Mesendoderm (in vitro differentiated cells): ENCODE measurements around the gene PRSS50.
"Not testable (repeated sequence)": the region's sequence is repeated elsewhere in the genome, so short reads cannot be mapped to it uniquely, and the experiment has no call there.

Experiments
- DNase-seq: peaks from one replicate; pipeline ENCODE4 v3.0.0; 2013
- H2AK5ac ChIP-seq: 2 replicates; pipeline ENCODE4 v1.6.1; 2013; ENCODE audit warnings: low read length, inconsistent platforms
- H2BK120ac ChIP-seq: 2 replicates; pipeline ENCODE4 v1.6.1; 2013; ENCODE audit warnings: low read depth, mild to moderate bottlenecking, low read length, moderate library complexity, mixed read lengths
- H2BK15ac ChIP-seq: replicated peaks from 2 replicates; pipeline ENCODE4 v1.6.1; 2013; ENCODE audit warnings: low read depth, mild to moderate bottlenecking, moderate library complexity
- H2BK5ac ChIP-seq: 2 replicates; pipeline ENCODE4 v1.6.1; 2013; ENCODE audit warnings: low read length, inconsistent platforms
- H3K18ac ChIP-seq: 2 replicates; pipeline ENCODE4 v1.6.1; 2013; ENCODE audit warnings: mild to moderate bottlenecking, low read length, mixed read lengths
- H3K23ac ChIP-seq: one replicate; pipeline ENCODE4 v1.6.1; 2013; ENCODE audit warnings: low read length
- H3K27ac ChIP-seq: 2 replicates; pipeline ENCODE4 v1.5.1; 2013; ENCODE audit warnings: low read depth, mild to moderate bottlenecking, inconsistent platforms, low read length, moderate library complexity
- H3K27me3 ChIP-seq: 2 replicates; pipeline ENCODE4 v1.6.1; 2013; ENCODE audit warnings: low read length, control low read depth, mild to moderate bottlenecking, inconsistent platforms; ENCODE audit not compliant: insufficient read depth, poor library complexity
- H3K36me3 ChIP-seq: 2 replicates; pipeline ENCODE4 v1.6.1; 2013; ENCODE audit warnings: low read length, inconsistent platforms; ENCODE audit not compliant: control insufficient read depth, insufficient read depth
- H3K4ac ChIP-seq: one replicate; pipeline ENCODE4 v1.6.1; 2013; ENCODE audit warnings: low read depth, mild to moderate bottlenecking, low read length, moderate library complexity
- H3K4me1 ChIP-seq: 2 replicates; pipeline ENCODE4 v1.6.1; 2013; ENCODE audit warnings: low read depth, low read length, inconsistent platforms; ENCODE audit not compliant: control insufficient read depth
- H3K4me2 ChIP-seq: 2 replicates; pipeline ENCODE4 v1.6.1; 2013; ENCODE audit warnings: low read length
- H3K4me3 ChIP-seq: 2 replicates; pipeline ENCODE4 v1.5.1; 2013; ENCODE audit warnings: mild to moderate bottlenecking, low read length
- H3K56ac ChIP-seq: one replicate; pipeline ENCODE4 v1.6.1; 2013; ENCODE audit warnings: low read length
- H3K79me1 ChIP-seq: 2 replicates; pipeline ENCODE4 v1.6.1; 2013; ENCODE audit warnings: low read length, inconsistent platforms
- H3K79me2 ChIP-seq: 2 replicates; pipeline ENCODE4 v1.6.1; 2013; ENCODE audit warnings: mild to moderate bottlenecking, low read length; ENCODE audit not compliant: control insufficient read depth, insufficient read depth
- H3K9ac ChIP-seq: 2 replicates; pipeline ENCODE4 v1.6.1; 2013; ENCODE audit warnings: low read length, inconsistent platforms
- H4K5ac ChIP-seq: one replicate; pipeline ENCODE4 v1.6.1; 2013; ENCODE audit warnings: low read length
- H4K8ac ChIP-seq: one replicate; pipeline ENCODE4 v1.6.1; 2013; ENCODE audit warnings: low read depth, mild to moderate bottlenecking, control low read depth, low read length, moderate library complexity
- WGBS: extraction: QIAGEN DNeasy Blood & Tissue Kit; methylation state at CpG from one replicate; pipeline ENCODE4 v1.1.7; 2013; ENCODE audit warnings: low lambda C conversion rate, missing lambda C conversion rate; ENCODE audit not compliant: insufficient coverage; ENCODE audit errors: extremely low coverage; 5-methylcytosine and 5-hydroxymethylcytosine counted together

PRSS50 gene

GRCh38 chr3:46705751-46706552 is 11.7 kb downstream of the PRSS50 start:
- Histone ChIP-seq H2BK5ac (no peak overlapping the region), H3K27ac (no peak overlapping the region), H3K4me1 (peaks cover 4% of the 10 kb centered on the region), H3K4me2 (no peak overlapping the region), H2BK15ac (no peak overlapping the region), H3K23ac (no peak overlapping the region), H4K8ac (no peak overlapping the region), H3K9ac (no peak overlapping the region), H3K79me2 (no peaks in the 10 kb centered on the region), H2BK120ac (no peak overlapping the region), H3K56ac (peak overlapping the region; percentile 18), H3K36me3 (no peaks in the 10 kb centered on the region), H3K18ac (no peak overlapping the region), H2AK5ac (no peak overlapping the region), H3K4ac (no peak overlapping the region), H4K5ac (no peak overlapping the region), H3K4me3 (no peak overlapping the region), H3K79me1 (no peaks in the 10 kb centered on the region), H3K27me3 (no peaks in the 10 kb centered on the region)
- no CpG with 5 or more reads among the region's 19 CpGs for WGBS
- DNase-seq: peak; percentile 87

GRCh38 chr3:46705022-46705530 is 12.6 kb downstream of the PRSS50 start:
- H4K5ac ChIP-seq: no peak overlapping the region
- no peaks in the 10 kb centered on the region for H3K36me3 ChIP-seq
- no peaks in the 10 kb centered on the region for H3K27me3 ChIP-seq
- no peak overlapping the region for H2BK120ac ChIP-seq
- no CpG with 5 or more reads among the region's 4 CpGs for WGBS
- H3K23ac ChIP-seq: no peak overlapping the region
- H4K8ac ChIP-seq: no peak overlapping the region
- H3K79me2 ChIP-seq: no peaks in the 10 kb centered on the region
- H3K4me3 ChIP-seq: no peak overlapping the region
- no peak overlapping the region for H3K4me2 ChIP-seq
- no peak overlapping the region for H3K18ac ChIP-seq
- H3K4ac ChIP-seq: no peak overlapping the region
- no peak overlapping the region for H3K9ac ChIP-seq
- no peak overlapping the region for H2AK5ac ChIP-seq
- H3K4me1 ChIP-seq: peaks cover 4% of the 10 kb centered on the region
- DNase-seq: peak; percentile 85
- H2BK15ac ChIP-seq: no peak overlapping the region
- no peak overlapping the region for H2BK5ac ChIP-seq
- no peaks in the 10 kb centered on the region for H3K79me1 ChIP-seq
- no peak overlapping the region for H3K56ac ChIP-seq
- H3K27ac ChIP-seq: no peak overlapping the region

- H2BK15ac ChIP-seq, H4K8ac ChIP-seq, H2AK5ac ChIP-seq, H2BK5ac ChIP-seq, H2BK120ac ChIP-seq, H3K4me1 ChIP-seq, DNase-seq, H3K4ac ChIP-seq, H3K27ac ChIP-seq, H3K4me2 ChIP-seq, H4K5ac ChIP-seq, H3K18ac ChIP-seq, H3K23ac ChIP-seq, H3K27me3 ChIP-seq, H3K4me3 ChIP-seq, H3K36me3 ChIP-seq, H3K79me1 ChIP-seq, H3K79me2 ChIP-seq, H3K9ac ChIP-seq, H3K56ac ChIP-seq: not testable (repeated sequence)
- no CpG with 5 or more reads among the region's 7 CpGs for WGBS
These were observed 13.3 kb downstream of the PRSS50 start for GRCh38 chr3:46704346-46704745.

DNA sequence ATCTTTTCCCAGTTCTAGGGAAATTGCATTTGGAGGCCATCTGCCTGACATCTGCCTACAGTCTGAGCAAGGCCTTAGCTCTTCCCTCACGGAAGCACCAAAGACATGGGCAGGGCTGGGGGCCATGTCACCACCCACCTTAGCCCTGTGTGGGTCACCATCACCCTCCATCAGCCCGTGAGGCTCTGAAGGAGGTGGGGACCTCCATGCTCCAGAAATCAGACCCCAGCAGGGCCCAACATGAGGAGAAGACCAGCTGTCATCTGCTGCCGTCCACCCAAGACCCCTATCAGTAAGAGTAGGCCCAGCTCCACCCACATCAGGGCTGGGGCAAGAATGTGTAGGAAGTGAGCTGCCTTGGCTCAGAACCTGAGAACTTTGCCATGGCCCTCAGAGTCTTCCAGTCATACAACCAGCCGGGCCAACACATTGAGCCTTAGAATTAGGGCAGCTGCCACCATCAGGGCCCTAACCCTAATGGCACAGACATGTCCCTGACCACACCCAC is 14.6 kb downstream of the PRSS50 start:
- Histone ChIP-seq H4K8ac (no peak overlapping the region), H2BK120ac (no peak overlapping the region), H3K79me2 (no peaks in the 10 kb centered on the region), H3K4ac (no peak overlapping the region), H3K18ac (no peak overlapping the region), H2AK5ac (no peak overlapping the region), H3K79me1 (no peaks in the 10 kb centered on the region), H3K9ac (no peak overlapping the region), H2BK5ac (no peak overlapping the region), H3K27ac (no peak overlapping the region), H2BK15ac (no peak overlapping the region), H3K56ac (peak overlapping the region; percentile 15), H3K27me3 (no peaks in the 10 kb centered on the region), H3K4me2 (no peak overlapping the region), H3K36me3 (no peaks in the 10 kb centered on the region), H4K5ac (no peak overlapping the region), H3K23ac (peak overlapping the region; percentile 80), H3K4me3 (no peak overlapping the region), H3K4me1 (peaks cover 4% of the 10 kb centered on the region)
- WGBS: no CpG with 5 or more reads among the region's 4 CpGs
- no peak for DNase-seq

GRCh38 chr3:46702246-46703012 is 15.2 kb downstream of the PRSS50 start:
- Histone ChIP-seq H2BK5ac (no peak overlapping the region), H2BK15ac (no peak overlapping the region), H2BK120ac (no peak overlapping the region), H3K56ac (peak overlapping the region; percentile 49), H3K18ac (no peak overlapping the region), H3K4ac (no peak overlapping the region), H3K4me3 (no peak overlapping the region), H3K23ac (no peak overlapping the region), H3K79me2 (no peaks in the 10 kb centered on the region), H3K79me1 (no peaks in the 10 kb centered on the region), H4K5ac (no peak overlapping the region), H3K4me2 (no peak overlapping the region), H4K8ac (no peak overlapping the region), H3K4me1 (peaks cover 4% of the 10 kb centered on the region), H3K9ac (no peak overlapping the region), H2AK5ac (no peak overlapping the region), H3K36me3 (no peaks in the 10 kb centered on the region), H3K27me3 (no peaks in the 10 kb centered on the region), H3K27ac (no peak overlapping the region)
- no CpG with 5 or more reads among the region's 4 CpGs for WGBS
- no peak for DNase-seq
